Measurements from ENCODE around the gene CLSTN2. TPM values are rescaled to one million over a fixed set of nuclear protein-coding genes. Genes with fewer than 3 reads are reported as not detected.

Gene CLSTN2
- total RNA-seq, 1 donor from 2014 or later: 80.9 TPM

GRCh38 chr3:140365872-140366697 lies 431.1 kb downstream of the CLSTN2 start:
- Histone ChIP-seq H3K4me2 (ENCODE audit: low read length) (no peak overlapping the region), H2AFZ (ENCODE audit: low read depth, low read length) (no peak overlapping the region), H3K9me3 (ENCODE audit: insufficient read depth, low read depth, low read length) (no peaks in the 10 kb centered on the region), H3K36me3 (ENCODE audit: insufficient read depth, low read length) (no peaks in the 10 kb centered on the region), H3K4me1 (ENCODE audit: insufficient read depth, low read length) (no peaks in the 10 kb centered on the region), H3K79me2 (ENCODE audit: insufficient read depth, low read length) (no peaks in the 10 kb centered on the region), H3K27ac (ENCODE audit: low read depth, low read length) (no peak overlapping the region), H3K4me3 (ENCODE audit: insufficient read depth, low read depth, low read length) (no peak overlapping the region), H3K27me3 (ENCODE audit: insufficient read depth, low read length) (no peaks in the 10 kb centered on the region), H4K20me1 (ENCODE audit: insufficient read depth, low read length) (no peaks in the 10 kb centered on the region), H3K9ac (ENCODE audit: low read length) (no peak overlapping the region)
- DNase-seq (ENCODE audit: low read depth) (no peak), FAIRE-seq (no peak)
- no peak for TF ChIP-seq EZH2 (IDR thresholded peaks at IDR 0.05; ENCODE audit: insufficient read depth, low read length)
- TF ChIP-seq CTCF (IDR thresholded peaks at IDR 0.05; ENCODE audit: insufficient read depth, low read depth, low read length): no peak
- H3K27me3 Mint-ChIP-seq (ENCODE audit: low read depth, unreplicated experiment): no peaks in the 10 kb centered on the region
- H3K36me3 Mint-ChIP-seq (ENCODE audit: low read depth, unreplicated experiment): peaks cover 4% of the 10 kb centered on the region
- peak overlapping the region; percentile 15 for H3K27ac Mint-ChIP-seq (ENCODE audit: unreplicated experiment)
- H3K9me3 Mint-ChIP-seq (ENCODE audit: unreplicated experiment): peaks cover 3% of the 10 kb centered on the region
- H3K4me3 Mint-ChIP-seq (ENCODE audit: unreplicated experiment): no peak overlapping the region
- peaks cover 14% of the 10 kb centered on the region for H3K4me1 Mint-ChIP-seq (ENCODE audit: low read depth, unreplicated experiment)

- TF ChIP-seq EZH2 (IDR thresholded peaks at IDR 0.05; ENCODE audit: insufficient read depth, low read length) (no peak), CTCF (IDR thresholded peaks at IDR 0.05; ENCODE audit: insufficient read depth, low read depth, low read length) (no peak)
- no peaks in the 10 kb centered on the region for H3K36me3 ChIP-seq (ENCODE audit: insufficient read depth, low read length)
- no peaks in the 10 kb centered on the region for H3K4me1 ChIP-seq (ENCODE audit: insufficient read depth, low read length)
- no peak overlapping the region for H3K4me3 ChIP-seq (ENCODE audit: insufficient read depth, low read depth, low read length)
- Mint-ChIP-seq H3K36me3 (ENCODE audit: low read depth, unreplicated experiment) (peaks cover 9% of the 10 kb centered on the region), H3K4me1 (ENCODE audit: low read depth, unreplicated experiment) (peaks cover 14% of the 10 kb centered on the region), H3K27ac (ENCODE audit: unreplicated experiment) (no peak overlapping the region), H3K9me3 (ENCODE audit: unreplicated experiment) (peaks cover 3% of the 10 kb centered on the region), H3K27me3 (ENCODE audit: low read depth, unreplicated experiment) (peaks cover 2% of the 10 kb centered on the region), H3K4me3 (ENCODE audit: unreplicated experiment) (no peak overlapping the region)
- no peaks in the 10 kb centered on the region for H4K20me1 ChIP-seq (ENCODE audit: insufficient read depth, low read length)
- no peaks in the 10 kb centered on the region for H3K79me2 ChIP-seq (ENCODE audit: insufficient read depth, low read length)
- FAIRE-seq (no peak), DNase-seq (ENCODE audit: low read depth) (no peak)
- H3K9me3 ChIP-seq (ENCODE audit: insufficient read depth, low read depth, low read length): no peaks in the 10 kb centered on the region
- H3K27me3 ChIP-seq (ENCODE audit: insufficient read depth, low read length): no peaks in the 10 kb centered on the region
- H3K9ac ChIP-seq (ENCODE audit: low read length): no peak overlapping the region
- H3K4me2 ChIP-seq (ENCODE audit: low read length): no peak overlapping the region
- no peak overlapping the region for H3K27ac ChIP-seq (ENCODE audit: low read depth, low read length)
- no peak overlapping the region for H2AFZ ChIP-seq (ENCODE audit: low read depth, low read length)
Observed at GRCh38 chr3:140368223-140368811, 433.3 kb downstream of the CLSTN2 start.

GRCh38 chr3:140370686-140371085 lies 435.7 kb downstream of the CLSTN2 start:
- DNase-seq (ENCODE audit: low read depth): no peak
- no peak for FAIRE-seq
- no peak overlapping the region for H3K27ac Mint-ChIP-seq (ENCODE audit: unreplicated experiment)

More at GRCh38 chr3:140370686-140371085, 435.7 kb downstream of the CLSTN2 start:
- H3K4me3 Mint-ChIP-seq (ENCODE audit: unreplicated experiment): no peak overlapping the region
- Histone ChIP-seq H2AFZ (ENCODE audit: low read depth, low read length) (no peak overlapping the region), H3K27ac (ENCODE audit: low read depth, low read length) (no peak overlapping the region), H3K79me2 (ENCODE audit: insufficient read depth, low read length) (no peaks in the 10 kb centered on the region), H3K4me3 (ENCODE audit: insufficient read depth, low read depth, low read length) (no peak overlapping the region), H3K4me2 (ENCODE audit: low read length) (no peak overlapping the region), H3K4me1 (ENCODE audit: insufficient read depth, low read length) (no peaks in the 10 kb centered on the region), H3K36me3 (ENCODE audit: insufficient read depth, low read length) (no peaks in the 10 kb centered on the region), H3K9ac (ENCODE audit: low read length) (no peak overlapping the region), H4K20me1 (ENCODE audit: insufficient read depth, low read length) (no peaks in the 10 kb centered on the region), H3K9me3 (ENCODE audit: insufficient read depth, low read depth, low read length) (no peaks in the 10 kb centered on the region), H3K27me3 (ENCODE audit: insufficient read depth, low read length) (no peaks in the 10 kb centered on the region)
- peaks cover 22% of the 10 kb centered on the region for H3K4me1 Mint-ChIP-seq (ENCODE audit: low read depth, unreplicated experiment)
- H3K9me3 Mint-ChIP-seq (ENCODE audit: unreplicated experiment): peaks cover 3% of the 10 kb centered on the region
- H3K36me3 Mint-ChIP-seq (ENCODE audit: low read depth, unreplicated experiment): peaks cover 8% of the 10 kb centered on the region
- peaks cover 4% of the 10 kb centered on the region for H3K27me3 Mint-ChIP-seq (ENCODE audit: low read depth, unreplicated experiment)
- TF ChIP-seq EZH2 (IDR thresholded peaks at IDR 0.05; ENCODE audit: insufficient read depth, low read length): no peak
- TF ChIP-seq CTCF (IDR thresholded peaks at IDR 0.05; ENCODE audit: insufficient read depth, low read depth, low read length): no peak
